Activated gamma-delta T cell (primary cell): ENCODE data around the gene SYT2.

Source experiments
- DNase-seq: peaks from one replicate; lab custom pipeline; 2025; lab: John Stamatoyannopoulos, UW

The SYT2 gene

GRCh38 chr1:202677433-202677832 is 32.8 kb downstream of the SYT2 start:
- no peak for DNase-seq

- no peak for DNase-seq
Observed at GRCh38 chr1:202673531-202673930, 36.7 kb downstream of the SYT2 start.

- DNase-seq, result no peak
Observed at GRCh38 chr1:202671399-202671798, 38.9 kb downstream of the SYT2 start.

- DNase-seq, result no peak
Observed at GRCh38 chr1:202665417-202665816, 44.8 kb downstream of the SYT2 start.

- no peak for DNase-seq
Observed at GRCh38 chr1:202664083-202664482, 46.2 kb downstream of the SYT2 start.

GRCh38 chr1:202663131-202663530 is 47.1 kb downstream of the SYT2 start:
- DNase-seq, result no peak

- DNase-seq, result no peak
Observed at GRCh38 chr1:202662081-202662480, 48.2 kb downstream of the SYT2 start.

GRCh38 chr1:202661136-202661845 is 49.0 kb downstream of the SYT2 start:
- no peak for DNase-seq

GRCh38 chr1:202659974-202660373 is 50.3 kb downstream of the SYT2 start:
- DNase-seq, result no peak

- no peak for DNase-seq
Observed at GRCh38 chr1:202659541-202659940, 50.7 kb downstream of the SYT2 start.

GRCh38 chr1:202658769-202659168 is 51.5 kb downstream of the SYT2 start:
- no peak for DNase-seq

- no peak for DNase-seq
Observed at GRCh38 chr1:202658251-202658759, 51.9 kb downstream of the SYT2 start.

- DNase-seq, result no peak
Observed at GRCh38 chr1:202656951-202657646, 53.2 kb downstream of the SYT2 start.

- DNase-seq, result no peak
Observed at GRCh38 chr1:202656057-202656456, 54.2 kb downstream of the SYT2 start.

GRCh38 chr1:202654079-202654478 is 56.2 kb downstream of the SYT2 start:
- no peak for DNase-seq

GRCh38 chr1:202649553-202650392 is 60.5 kb downstream of the SYT2 start:
- DNase-seq, result no peak

- DNase-seq, result no peak
Observed at GRCh38 chr1:202648605-202649226, 61.5 kb downstream of the SYT2 start.

- DNase-seq, result no peak
Observed at GRCh38 chr1:202645097-202645476, 65.2 kb downstream of the SYT2 start.

GRCh38 chr1:202644219-202645096 is 65.8 kb downstream of the SYT2 start:
- no peak for DNase-seq

GRCh38 chr1:202643397-202644218 is 66.6 kb downstream of the SYT2 start:
- no peak for DNase-seq
